HG03520 (cell line): ENCODE measurements around the gene WDR26.
"Not testable (repeated sequence)": the region's sequence is repeated elsewhere in the genome, so short reads cannot be mapped to it uniquely, and the experiment has no call there.

Experiments
- ATAC-seq: cut with Tn5 transposase; IDR thresholded peaks from one replicate; pipeline ENCODE4 v1.9.1; 2021; ENCODE audit warnings: mild to moderate bottlenecking, moderate library complexity; ENCODE audit not compliant: unreplicated experiment

The WDR26 gene

DNA sequence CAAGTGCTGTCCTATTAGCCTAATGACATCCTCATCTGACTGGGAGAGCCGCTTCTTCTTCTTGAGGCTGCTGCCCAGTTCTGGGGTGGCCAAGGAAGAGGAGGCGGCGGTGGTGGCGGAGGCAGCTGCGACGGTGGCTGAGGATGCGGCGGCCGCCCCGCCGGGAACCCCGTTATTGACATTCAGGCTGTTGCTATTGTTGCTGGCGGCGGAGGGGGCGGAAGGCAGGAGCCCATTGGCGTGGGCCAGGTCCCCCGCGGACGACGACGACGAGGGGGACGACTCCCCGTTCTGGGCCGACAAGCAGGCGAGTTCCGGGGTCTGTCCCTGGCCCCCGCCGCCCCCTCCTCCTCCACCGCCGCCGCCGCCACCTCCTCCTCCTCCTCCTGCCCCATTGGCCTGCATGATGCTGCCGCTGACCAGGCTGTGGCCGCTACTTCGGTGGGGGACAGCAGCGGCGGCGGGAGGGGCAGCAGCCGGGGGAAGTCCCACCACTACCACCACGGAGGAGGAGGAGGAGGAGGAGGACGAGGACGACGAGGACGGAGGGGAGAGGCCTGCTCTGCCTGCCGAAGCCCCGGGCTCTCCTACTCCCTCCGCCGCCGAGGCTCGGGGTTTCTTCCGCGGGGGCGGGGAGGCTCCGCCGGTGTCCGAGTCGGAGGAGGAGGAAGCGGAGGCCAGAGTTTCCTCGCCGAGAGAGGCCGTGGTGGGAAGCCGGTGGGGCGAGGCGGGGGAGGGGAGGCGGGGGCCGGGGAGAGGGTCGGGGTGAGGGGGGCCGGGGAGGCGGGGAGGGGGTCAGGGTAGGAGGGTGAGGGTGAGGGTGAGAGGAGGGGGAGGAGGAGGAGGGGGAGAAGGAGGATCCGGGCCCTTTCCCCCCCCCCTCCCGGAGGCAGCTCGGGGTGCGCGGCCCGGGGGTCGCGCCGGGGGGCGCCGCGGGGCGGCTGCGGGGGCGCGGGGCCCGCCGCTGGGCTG, 610 bp downstream of the WDR26 start:
- ATAC-seq = no peak

DNA sequence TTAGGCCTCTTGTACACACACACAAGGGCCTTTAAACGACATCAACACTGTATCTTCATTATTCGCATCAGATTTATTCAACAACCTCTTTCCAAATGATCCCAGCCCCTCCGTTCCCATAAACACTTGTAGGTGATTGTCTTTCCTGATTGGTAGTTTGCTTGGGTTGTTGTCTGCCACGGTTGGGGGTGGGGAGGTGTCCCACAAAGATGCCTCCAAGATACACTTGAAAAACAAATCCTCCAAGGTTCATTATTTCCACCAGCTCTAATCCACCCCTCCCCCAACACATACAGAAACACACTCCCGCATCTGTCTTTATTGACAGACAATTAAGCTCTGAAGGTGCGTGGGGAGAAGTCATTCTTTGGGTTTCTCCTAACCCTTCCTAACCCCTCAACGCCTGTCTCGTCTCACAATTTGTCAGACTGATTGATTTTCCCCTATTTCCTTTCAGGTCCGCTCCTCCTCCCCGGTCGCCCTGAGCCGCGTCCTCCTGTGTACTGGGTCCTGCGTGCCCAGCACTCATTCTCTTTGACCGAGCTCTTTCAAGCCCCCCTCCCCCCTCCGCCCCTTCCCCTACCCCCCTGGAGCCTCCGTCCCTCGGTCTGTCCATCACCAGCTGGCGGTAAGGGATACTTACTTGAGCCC, 1.4 kb downstream of the WDR26 start:
- no peak for ATAC-seq

DNA sequence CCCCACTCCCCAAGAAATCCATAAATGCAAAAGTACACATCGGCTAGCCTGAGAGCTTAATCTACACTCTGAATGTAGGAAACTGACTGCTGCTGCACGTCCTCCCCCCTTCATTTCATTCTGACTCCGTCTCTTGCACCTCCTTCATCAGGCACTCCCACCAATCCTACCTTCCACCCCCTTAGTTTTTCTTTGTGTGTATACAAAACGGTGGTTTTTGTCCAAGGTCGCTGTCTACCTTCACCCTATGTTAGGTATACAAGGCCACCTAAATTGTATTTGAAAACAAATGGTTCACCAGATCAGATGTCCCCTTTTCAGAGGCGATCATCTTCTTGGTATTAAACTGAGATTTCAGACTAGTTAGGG, 1.9 kb downstream of the WDR26 start:
- ATAC-seq = no peak

DNA sequence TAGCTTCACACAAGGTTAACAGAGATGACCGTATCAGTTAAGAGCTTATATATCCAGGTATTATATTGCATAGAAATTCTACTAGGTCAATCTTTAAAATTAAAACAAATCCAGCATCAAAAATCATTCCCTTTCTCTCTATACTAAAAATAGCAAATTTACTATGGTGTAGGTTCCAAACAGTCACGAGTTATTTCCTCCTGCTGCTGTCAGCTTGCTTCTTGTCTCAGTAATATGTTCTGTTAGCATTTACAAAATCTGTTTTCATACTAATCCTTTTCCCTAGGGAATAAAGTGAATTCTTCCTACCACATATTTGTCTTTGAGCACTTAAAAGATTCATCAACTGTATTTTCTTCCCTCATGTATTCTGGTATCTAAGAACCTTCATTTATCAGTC, 2.5 kb downstream of the WDR26 start:
- no peak for ATAC-seq

DNA sequence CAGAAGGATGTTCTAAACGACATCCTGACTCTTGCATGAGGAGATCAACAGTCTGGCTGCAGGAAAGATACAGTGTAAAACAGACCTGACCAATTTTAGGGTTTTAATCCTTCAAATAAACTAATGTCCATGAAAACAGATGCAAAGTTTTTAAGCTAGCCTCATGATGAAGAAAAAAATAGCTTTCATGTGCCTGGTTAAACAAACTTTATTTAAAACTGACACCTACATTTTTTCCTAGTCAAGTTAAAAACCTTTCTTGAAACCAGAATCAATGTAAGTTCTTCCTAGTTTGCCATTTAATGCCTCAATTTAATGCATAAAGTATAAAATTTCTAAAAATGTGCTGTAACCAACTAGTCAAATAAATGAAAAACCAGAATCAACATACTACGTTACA, 2.9 kb downstream of the WDR26 start:
- no peak for ATAC-seq

DNA sequence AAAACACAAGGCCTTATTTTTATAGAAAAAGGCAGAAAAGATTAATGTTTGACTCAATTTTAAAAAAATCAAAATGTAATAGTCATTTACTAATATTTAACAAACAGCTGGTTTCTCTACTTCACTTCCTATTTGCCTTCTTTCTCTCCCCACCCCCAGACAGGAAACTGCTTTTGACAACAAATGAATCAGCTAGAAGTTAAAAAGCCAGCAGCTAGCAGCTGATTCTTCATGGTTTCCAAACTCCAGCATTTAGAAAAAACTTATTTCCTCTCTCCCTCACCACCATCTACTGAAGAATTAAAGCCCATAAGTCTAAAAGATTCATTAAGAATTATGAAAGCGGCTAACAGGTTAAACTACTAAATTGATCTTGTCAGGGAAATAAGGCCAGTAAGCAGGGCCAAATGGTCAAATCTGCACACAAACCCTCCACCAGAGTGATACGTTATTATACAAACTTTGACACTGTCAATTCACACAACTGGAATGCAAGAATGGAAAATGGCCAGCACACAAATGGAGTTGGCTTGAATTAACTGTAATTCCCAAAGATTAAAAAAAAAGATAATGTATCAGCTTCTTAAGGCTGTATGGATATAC, 4.0 kb downstream of the WDR26 start:
- ATAC-seq = no peak

DNA sequence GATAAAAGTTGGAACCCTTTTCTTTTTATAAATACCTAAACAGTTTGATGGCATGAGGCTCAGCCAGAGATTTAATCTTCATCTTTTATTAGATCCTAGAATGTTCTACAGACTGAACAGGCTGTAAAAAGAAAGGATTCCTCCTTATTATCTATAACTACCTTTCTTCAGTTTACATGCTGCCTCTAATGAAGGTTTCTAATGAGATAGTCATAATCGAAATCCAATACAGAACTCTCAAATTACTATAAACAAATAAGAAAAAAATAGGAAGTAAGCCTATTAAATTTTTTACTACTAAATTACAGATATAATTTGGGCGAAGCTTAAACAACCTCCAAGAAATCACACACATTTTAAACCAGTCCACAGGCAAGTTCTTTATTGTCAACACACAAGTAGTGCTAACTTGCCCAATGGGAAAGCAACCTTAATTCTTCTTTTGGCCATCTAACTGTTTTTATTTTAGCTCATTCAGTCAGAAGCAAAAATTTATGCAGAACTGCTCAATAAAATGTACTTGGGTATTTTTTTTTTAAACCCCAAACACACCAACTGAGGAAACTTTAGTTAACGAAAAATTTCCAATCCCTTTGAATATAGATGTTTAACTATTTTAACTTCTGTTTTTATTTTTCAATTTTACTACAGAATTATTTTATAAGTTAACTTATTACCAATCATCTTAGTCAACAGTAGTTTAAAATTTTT, 4.8 kb downstream of the WDR26 start:
- no peak for ATAC-seq

DNA sequence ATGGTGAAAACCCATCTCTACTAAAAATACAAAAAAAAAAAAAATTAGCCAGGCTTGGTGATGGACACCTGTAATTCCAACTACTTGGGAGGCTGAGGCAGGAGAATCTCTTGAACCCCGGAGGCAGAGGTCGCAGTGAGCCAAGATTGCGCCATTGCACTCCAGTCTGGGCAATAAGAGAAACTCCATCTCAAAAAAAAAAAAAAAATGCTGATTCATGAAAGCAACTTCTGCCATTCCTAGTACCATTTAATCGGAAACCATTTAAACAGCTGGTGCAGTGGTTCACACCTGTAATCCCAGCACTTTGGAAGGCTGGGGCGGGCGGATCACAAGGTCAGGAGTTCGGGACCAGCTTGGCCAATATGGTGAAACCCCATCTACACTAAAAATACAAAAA, 5.9 kb downstream of the WDR26 start:
- ATAC-seq = not testable (repeated sequence)

DNA sequence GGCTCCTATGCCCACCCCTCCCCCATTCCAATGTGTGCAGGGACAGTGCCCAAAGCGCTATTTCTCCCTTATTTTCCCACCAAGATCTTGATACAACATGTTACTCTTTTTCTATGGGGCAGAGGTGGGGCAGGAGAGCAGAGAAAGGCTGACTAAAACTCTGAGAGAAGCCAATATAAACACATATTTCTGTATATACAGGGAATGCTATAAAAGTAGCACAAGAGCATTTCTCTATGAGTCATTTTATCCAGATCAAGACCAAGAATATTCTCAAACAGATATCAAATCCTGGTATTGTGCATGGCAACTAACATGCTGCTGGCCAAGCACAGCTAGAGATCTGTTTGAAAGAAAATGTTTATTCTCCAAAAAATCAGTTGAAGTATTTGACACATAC, 7.3 kb downstream of the WDR26 start:
- no peak for ATAC-seq

DNA sequence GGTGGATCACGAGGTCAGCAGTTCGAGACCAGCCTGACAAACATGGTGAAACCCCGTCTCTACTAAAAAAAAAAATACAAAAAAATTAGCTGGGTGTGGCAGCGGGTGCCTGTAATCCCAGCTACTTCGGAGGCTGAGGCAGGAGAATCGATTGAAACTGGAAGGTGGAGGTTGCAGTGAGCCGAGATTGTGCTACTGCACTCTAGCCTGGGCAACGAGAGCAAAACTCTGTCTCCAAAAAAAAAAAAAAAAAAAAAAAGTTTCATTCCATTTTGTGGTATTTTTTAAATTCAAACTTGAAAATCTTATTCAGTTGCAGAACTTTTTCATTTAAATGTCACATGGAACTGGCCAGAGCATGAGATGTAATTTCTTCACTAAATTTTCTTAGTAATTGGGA, 7.7 kb downstream of the WDR26 start:
- ATAC-seq = not testable (repeated sequence)

DNA sequence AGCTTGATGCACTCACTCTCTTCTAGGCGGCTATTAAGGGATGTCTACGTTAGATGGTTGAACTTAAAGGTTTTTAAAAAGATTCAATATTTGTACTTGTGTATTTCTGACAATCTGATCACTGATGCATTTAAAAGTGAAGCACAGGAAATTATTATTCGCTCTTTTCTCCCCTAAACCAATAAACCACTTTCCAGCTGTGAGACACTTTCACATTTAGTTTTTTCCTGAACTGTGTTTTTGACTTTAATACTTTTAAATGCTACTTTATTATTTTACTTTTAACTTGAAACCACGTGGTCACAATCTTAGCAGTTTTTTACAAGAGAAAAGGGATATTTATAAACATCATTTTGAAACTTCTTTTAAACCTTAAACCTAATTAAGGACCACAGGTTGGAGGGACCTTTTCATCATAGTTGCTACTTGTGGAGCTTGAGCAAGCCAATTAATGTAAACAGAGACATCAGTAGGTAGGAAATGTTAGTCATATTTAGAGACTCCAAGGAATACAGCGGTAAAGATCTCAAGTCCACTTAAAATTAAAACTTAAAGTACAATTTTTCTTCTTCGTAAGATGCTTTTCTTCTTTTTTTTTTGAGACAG, 9.2 kb downstream of the WDR26 start:
- ATAC-seq = no peak

DNA sequence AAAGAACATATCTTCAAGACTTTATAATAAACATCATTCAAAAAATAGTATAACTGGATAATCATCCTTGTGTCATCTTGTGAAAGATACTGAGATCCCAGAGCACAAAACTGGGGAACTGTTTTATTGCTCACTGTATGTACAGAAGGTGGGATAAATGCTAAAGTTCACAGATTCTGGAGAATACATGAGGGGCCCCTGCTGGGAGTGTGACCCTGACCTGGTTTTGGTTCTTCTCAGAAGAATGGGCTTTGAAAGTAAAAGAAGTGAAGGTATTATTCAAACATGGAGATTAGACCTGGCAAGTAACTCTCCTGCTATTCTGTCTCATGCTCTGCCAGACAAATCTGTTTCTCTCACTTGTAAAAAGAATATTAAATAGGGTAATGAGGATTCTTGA, 14.5 kb downstream of the WDR26 start:
- ATAC-seq = no peak

DNA sequence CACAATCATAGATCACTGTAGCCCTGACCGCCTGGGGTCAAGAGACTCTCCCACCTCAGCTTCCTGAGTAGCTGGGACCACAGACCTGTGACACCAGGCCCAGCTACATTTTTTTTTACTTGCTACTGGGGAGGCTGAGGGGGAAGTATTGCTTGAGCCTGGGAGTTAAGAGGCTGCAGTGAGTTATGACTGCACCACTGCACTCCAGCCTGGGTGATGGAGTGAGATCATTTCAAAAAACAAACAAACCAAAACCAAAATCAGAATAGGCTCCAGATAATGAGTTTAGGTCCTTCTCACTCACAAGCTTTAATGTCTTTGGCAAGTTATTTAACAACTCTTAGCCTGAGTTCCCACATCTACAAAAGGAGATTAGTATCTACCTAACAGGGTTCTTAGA, 22.8 kb downstream of the WDR26 start:
- ATAC-seq = no peak

DNA sequence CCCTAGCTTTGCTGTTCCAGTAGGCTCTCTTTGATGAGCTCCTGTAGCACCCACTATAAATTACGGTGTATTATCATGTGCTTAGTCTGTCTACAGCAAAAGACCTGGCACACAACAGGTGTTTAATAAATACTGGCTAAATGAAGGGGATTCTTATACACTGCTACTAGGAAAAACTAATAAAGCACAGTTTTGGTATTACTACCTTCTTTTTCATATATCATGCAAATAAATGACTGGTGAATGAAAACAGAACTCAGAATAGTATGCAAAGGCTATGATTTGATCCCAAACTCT, 26.4 kb downstream of the WDR26 start:
- ATAC-seq = no peak

DNA sequence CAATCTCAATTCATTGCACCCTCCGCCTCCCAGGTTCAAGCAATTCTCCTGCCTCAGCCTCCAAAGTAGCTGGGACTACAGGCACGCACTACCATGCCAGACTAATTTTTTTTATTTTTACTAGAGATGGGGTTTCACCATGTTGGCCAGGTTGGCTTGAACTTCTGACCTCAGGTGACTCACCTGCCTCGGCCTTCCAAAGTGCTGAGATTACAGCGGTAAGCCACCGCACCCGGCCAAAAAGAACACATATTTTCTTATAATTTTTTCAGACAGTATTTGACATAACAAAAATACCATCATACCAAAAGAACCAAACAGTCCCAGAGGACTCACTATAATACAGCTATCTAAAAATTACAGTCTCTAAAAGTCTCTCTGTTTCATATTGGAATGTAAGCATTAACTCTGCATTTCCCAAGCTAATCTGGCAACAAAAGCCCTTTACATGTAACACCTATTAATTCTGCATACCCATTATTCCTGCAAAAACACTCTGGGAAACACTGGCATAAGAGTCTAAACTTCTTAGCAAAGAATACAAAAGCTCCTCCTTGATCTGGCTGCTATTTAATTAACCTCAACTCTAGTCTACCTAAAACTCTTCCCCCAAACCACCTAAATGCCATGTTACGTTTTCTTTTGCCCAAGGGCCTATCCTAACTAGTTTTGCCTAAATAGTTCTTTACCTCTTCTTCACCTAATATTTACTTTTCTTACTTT, 26.9 kb downstream of the WDR26 start:
- ATAC-seq = no peak

DNA sequence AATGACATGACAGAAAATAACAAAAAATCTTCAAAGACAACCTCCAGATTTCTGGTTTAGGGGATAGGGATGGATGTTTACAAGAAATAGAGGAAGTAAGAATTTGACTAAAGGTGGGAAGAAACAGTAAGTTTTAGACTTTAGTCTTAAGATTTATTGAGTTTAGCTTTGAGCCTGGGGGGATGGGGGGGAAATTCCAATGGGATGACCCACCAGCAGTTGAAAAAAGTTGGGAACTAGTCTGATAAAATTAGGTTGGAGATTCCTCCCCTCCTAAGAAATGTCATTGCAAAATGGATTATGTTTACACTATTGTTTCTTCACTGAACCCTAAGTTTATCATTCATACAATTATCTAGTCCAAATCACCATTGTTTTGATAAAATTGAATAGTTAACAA, 28.4 kb downstream of the WDR26 start:
- no peak for ATAC-seq

DNA sequence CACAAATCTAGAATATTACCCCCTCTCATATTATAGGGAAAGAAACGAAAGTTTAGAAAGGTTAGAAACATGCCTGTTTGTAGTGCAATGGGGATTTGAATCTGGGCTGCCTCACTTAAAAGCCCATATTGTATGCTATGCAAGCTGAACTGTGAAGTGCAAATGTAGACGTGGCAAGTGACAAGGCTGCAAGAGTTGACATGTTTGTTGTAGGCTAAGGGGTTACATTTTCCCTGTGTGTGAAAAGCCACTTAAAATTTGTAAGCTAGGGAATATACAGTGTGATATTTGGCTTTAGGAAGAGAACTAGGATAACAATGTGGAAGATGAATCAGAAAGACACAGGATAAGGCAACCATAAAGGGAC, 29.0 kb downstream of the WDR26 start:
- ATAC-seq = no peak

DNA sequence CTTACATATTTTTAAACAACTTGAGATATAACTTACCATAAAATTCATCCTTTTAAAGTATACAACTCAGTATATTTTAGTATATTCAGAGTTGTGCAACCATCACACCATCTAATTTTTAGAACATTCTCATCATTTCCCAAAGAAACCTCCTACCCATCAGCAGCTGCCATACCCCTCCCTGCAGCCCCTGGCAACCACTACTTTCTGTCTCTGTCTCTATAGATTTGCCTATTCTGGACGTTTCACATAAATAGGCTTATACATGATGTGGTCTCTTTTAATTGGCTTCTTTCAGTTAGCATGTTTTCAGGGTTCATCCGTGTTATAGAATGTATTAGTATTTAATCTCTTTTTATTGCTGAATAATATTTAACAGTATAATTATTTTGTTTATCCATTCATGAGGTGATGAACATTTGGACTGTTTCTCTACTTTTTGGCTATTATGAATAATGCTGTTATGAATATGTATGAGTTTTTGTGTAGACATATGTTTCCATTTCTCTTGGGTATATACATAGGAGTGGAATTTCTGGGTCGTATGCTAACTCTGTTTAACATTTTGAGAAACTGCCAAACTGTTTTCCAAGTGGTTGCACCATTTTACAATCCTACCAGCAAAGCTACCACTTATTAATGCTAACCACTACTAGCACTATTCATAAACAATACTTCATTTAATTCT, 29.5 kb downstream of the WDR26 start:
- ATAC-seq = no peak

DNA sequence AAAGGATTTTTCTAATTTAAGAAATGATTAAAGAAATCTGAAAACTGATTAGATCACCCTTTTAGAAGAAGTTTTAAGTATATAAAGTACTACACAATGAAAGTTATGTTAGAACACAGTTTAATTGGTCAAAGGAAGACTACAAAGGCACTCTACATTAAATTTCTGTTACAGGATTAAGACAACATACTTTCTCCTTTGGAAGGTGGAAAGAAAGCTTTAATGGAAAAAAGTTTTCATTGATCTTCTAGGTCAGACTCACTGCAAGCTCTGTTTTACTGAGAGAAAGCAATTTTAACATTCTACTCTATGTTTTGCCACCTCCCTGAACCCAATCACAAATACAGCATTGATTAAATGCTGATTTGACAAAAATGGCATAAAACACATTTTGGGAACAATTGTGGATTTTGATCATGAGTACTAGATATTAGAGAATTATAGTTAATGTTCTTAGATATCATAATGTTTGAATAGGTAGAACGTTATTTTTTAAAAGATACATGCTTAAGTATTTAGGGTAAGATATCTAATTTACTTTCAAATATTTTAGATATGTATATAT, 32.0 kb downstream of the WDR26 start:
- ATAC-seq = no peak

DNA sequence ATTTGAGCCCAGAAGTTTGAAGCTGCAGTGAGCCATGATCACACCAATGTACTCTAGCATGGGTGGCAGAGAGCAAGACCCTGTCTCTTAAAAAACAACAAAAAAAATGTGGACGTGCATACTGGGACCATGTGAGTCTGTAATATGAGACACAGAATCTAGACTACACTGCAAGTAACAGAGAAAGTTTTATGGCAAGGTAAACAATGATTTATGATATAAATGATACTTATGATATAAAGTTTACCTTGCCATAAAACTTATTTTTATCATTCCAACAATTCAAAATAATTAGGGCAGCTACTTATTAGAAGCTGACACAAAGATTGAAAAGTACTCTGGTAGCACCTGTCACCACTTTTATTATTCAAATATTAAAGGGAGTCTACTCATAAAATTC, 34.7 kb downstream of the WDR26 start:
- no peak for ATAC-seq
